Liver (tissue), 9 donors: Measurements from ENCODE around the gene CTNNA2. TPM values are rescaled to one million over a fixed set of nuclear protein-coding genes. Genes with fewer than 3 reads are reported as not detected.

Experiments used
- DNase-seq: peaks from one replicate; pipeline ENCODE4 v3.0.0-alpha.2; 2017; ENCODE audit warnings: low spot score
- H3K27ac ChIP-seq, 2 donors: one replicate each; pipeline ENCODE4 v1.7.0; 2013; ENCODE audit warnings: inconsistent platforms in 2 of 2, low read length in 2 of 2, control low read depth in 1 of 2, low read depth in 1 of 2, mild to moderate bottlenecking in 1 of 2
- H3K27me3 ChIP-seq, 4 donors: one replicate each; pipeline versions ENCODE4 v1.6.1 to v1.7.0; 2013; ENCODE audit warnings: low read length in 3 of 4, inconsistent platforms in 1 of 4, mild to moderate bottlenecking in 1 of 4, moderate library complexity in 1 of 4; ENCODE audit not compliant: control insufficient read depth in 4 of 4, insufficient read depth in 4 of 4
- H3K36me3 ChIP-seq, 4 donors: one replicate each; pipeline versions ENCODE4 v1.6.1 to v1.7.0; 2013; ENCODE audit warnings: low read length in 3 of 4, mild to moderate bottlenecking in 3 of 4, low read depth in 1 of 4, moderate library complexity in 1 of 4; ENCODE audit not compliant: control insufficient read depth in 4 of 4, insufficient read depth in 3 of 4
- H3K4me1 ChIP-seq, 4 donors: one replicate each; pipeline versions ENCODE4 v1.6.1 to v1.7.0; 2013; ENCODE audit warnings: low read length in 3 of 4, mild to moderate bottlenecking in 3 of 4, moderate library complexity in 1 of 4; ENCODE audit not compliant: control insufficient read depth in 4 of 4, insufficient read depth in 4 of 4
- H3K4me3 ChIP-seq, 3 donors: one replicate each; pipeline versions ENCODE4 v1.6.1 to v1.7.0; 2013; ENCODE audit warnings: low read length in 3 of 3, control low read depth in 1 of 3, low read depth in 1 of 3, mild to moderate bottlenecking in 1 of 3
- H3K9ac ChIP-seq, 2 donors: one replicate each; pipeline ENCODE4 v1.7.0; 2013; ENCODE audit warnings: low read length in 2 of 2, mild to moderate bottlenecking in 2 of 2, moderate library complexity in 2 of 2, control low read depth in 1 of 2, low read depth in 1 of 2
- H3K9me3 ChIP-seq, 4 donors: one replicate each; pipeline versions ENCODE4 v1.6.1 to v1.7.0; 2013; ENCODE audit warnings: low read length in 3 of 4; ENCODE audit not compliant: control insufficient read depth in 4 of 4
- EGR1 ChIP-seq, 2 donors: IDR thresholded peaks; 2 replicates each; pipeline ENCODE4 v1.6.1; 2016 to 2018; ENCODE audit warnings: antibody characterized with exemption in 2 of 2, low read depth in 2 of 2
- FOXA1 ChIP-seq: IDR thresholded peaks from 2 replicates; pipeline ENCODE4 v1.6.1; 2016; ENCODE audit warnings: antibody characterized with exemption
- FOXA2 ChIP-seq: IDR thresholded peaks from 2 replicates; pipeline ENCODE4 v1.6.1; 2016; ENCODE audit warnings: antibody characterized with exemption
- GABPA ChIP-seq, 2 donors: IDR thresholded peaks in 1 of 2; conservative IDR thresholded peaks in 1 of 2; 2 replicates each; pipeline ENCODE4 v1.6.1; 2016; ENCODE audit warnings: antibody characterized with exemption in 2 of 2, mild to moderate bottlenecking in 1 of 2, moderate library complexity in 1 of 2
- HNF4A ChIP-seq, 2 donors: conservative IDR thresholded peaks; 2 replicates each; pipeline ENCODE4 v1.6.1; 2016; ENCODE audit warnings: antibody characterized with exemption in 2 of 2, mild to moderate bottlenecking in 2 of 2
- JUND ChIP-seq, 2 donors: IDR thresholded peaks; 2 replicates each; pipeline ENCODE4 v1.6.1; 2016; ENCODE audit warnings: antibody characterized with exemption in 2 of 2
- NR2F2 ChIP-seq: IDR thresholded peaks from 2 replicates; pipeline ENCODE4 v1.6.1; 2016; ENCODE audit warnings: antibody characterized with exemption
- RAD21 ChIP-seq, 2 donors: IDR thresholded peaks; 2 replicates each; pipeline ENCODE4 v1.6.1; 2016; ENCODE audit warnings: antibody characterized with exemption in 2 of 2, mild to moderate bottlenecking in 2 of 2
- RXRA ChIP-seq, 2 donors: IDR thresholded peaks; 2 replicates each; pipeline ENCODE4 v1.6.1; 2017 to 2018; ENCODE audit warnings: antibody characterized with exemption in 2 of 2, mild to moderate bottlenecking in 1 of 2
- SP1 ChIP-seq: IDR thresholded peaks from 2 replicates; pipeline ENCODE4 v1.6.1; 2018; ENCODE audit warnings: antibody characterized with exemption, mild to moderate bottlenecking
- TAF1 ChIP-seq: conservative IDR thresholded peaks from 2 replicates; pipeline ENCODE4 v1.6.1; 2016; ENCODE audit warnings: antibody characterized with exemption, mild to moderate bottlenecking
- YY1 ChIP-seq: IDR thresholded peaks from 2 replicates; pipeline ENCODE4 v1.6.1; 2016; ENCODE audit warnings: antibody characterized with exemption, mild to moderate bottlenecking
- ZBTB33 ChIP-seq: IDR thresholded peaks from 2 replicates; pipeline ENCODE4 v1.6.1; 2016; ENCODE audit warnings: antibody characterized with exemption
- WGBS: extraction: QIAGEN DNeasy Blood & Tissue Kit; methylation state at CpG from one replicate; pipeline ENCODE4 v1.1.7; 2013; 5-methylcytosine and 5-hydroxymethylcytosine counted together
- polyA plus RNA-seq, 2 donors: library from polyadenylated mRNA; stranded (reverse) in 1 of 2; unstranded in 1 of 2; fragments of 200-250 nt in 1 of 2; fragments of >200 nt in 1 of 2; fragmentation: Nextera tagmentation in 1 of 2; extraction: Ambion mirVana in 1 of 2; gene quantifications; one replicate each; pipeline versions ENCODE4 v1.2.1 to v1.2.3, GENCODE V29; 2013 to 2015
- total RNA-seq, 2 donors: library from RNA; depleted of rRNA; stranded (reverse); fragments of >200 nt; gene quantifications; one replicate each; pipeline ENCODE4 v1.2.3, GENCODE V29; 2014
- TF ChIP-seq, protein P1 (sequence below): IDR thresholded peaks from 2 replicates; pipeline ENCODE4 v1.6.1; 2016; ENCODE audit warnings: antibody characterized with exemption
- TF ChIP-seq, protein P2 (sequence below): IDR thresholded peaks from 2 replicates; pipeline ENCODE4 v1.6.1; 2016; ENCODE audit warnings: antibody characterized with exemption
- TF ChIP-seq, protein P3 (sequence below): IDR thresholded peaks from 2 replicates; pipeline ENCODE4 v1.6.1; 2016; ENCODE audit warnings: antibody characterized with exemption, mild to moderate bottlenecking
- donor health status: healthy.
- donor health status: healthy.
- donor health status: healthy.
- donor health status: healthy.
- donor health status: healthy.

The CTNNA2 gene
- total and polyA plus RNA-seq, 4 donors, result 0.05 TPM; not detected in 3

- no peaks in the 10 kb centered on the region for H3K36me3 ChIP-seq
- H3K27ac ChIP-seq, result no peak overlapping the region
- no peaks in the 10 kb centered on the region for H3K4me1 ChIP-seq
- TF ChIP-seq FOXA2 (no peak), RAD21 (IDR thresholded peaks at IDR 0.05) (no peak), RXRA (IDR thresholded peaks at IDR 0.05) (no peak), FOXA1 (no peak), GABPA (IDR thresholded peaks at IDR 0.05 in 1 of 2, conservative IDR thresholded peaks at IDR 0.05 in 1 of 2) (no peak), JUND (IDR thresholded peaks at IDR 0.05) (no peak), ZBTB33 (no peak), EGR1 (IDR thresholded peaks at IDR 0.05; ENCODE audit: low read depth in 2 of 2) (no peak)
- no peaks in the 10 kb centered on the region for H3K27me3 ChIP-seq
- no peak overlapping the region for H3K4me3 ChIP-seq
- DNase-seq, result no peak
- H3K9me3 ChIP-seq, result no peaks in the 10 kb centered on the region
- 75% methylated on average over 2 of the region's 2 CpGs for WGBS
- H3K9ac ChIP-seq, result no peak overlapping the region
Observed at GRCh38 chr2:80048296-80048695, 535.4 kb downstream of the CTNNA2 start.

- Histone ChIP-seq H3K9me3 (no peaks in the 10 kb centered on the region), H3K9ac (no peak overlapping the region), H3K4me3 (no peak overlapping the region), H3K27me3 (no peaks in the 10 kb centered on the region), H3K36me3 (no peaks in the 10 kb centered on the region), H3K27ac (no peak overlapping the region), H3K4me1 (no peaks in the 10 kb centered on the region)
- 39% methylated on average over 6 of the region's 6 CpGs for WGBS
- DNase-seq, result no peak
- TF ChIP-seq, protein P1, sequence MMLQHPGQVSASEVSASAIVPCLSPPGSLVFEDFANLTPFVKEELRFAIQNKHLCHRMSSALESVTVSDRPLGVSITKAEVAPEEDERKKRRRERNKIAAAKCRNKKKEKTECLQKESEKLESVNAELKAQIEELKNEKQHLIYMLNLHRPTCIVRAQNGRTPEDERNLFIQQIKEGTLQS, result no peak
Observed at GRCh38 chr2:80050246-80050645, 537.4 kb downstream of the CTNNA2 start.

- 45% methylated on average over 8 of the region's 8 CpGs for WGBS
- no peaks in the 10 kb centered on the region for H3K36me3 ChIP-seq
- no peak for DNase-seq
- no peaks in the 10 kb centered on the region for H3K9me3 ChIP-seq
- no peak overlapping the region for H3K9ac ChIP-seq
- H3K4me3 ChIP-seq, result no peak overlapping the region
- H3K27me3 ChIP-seq, result no peaks in the 10 kb centered on the region
- H3K4me1 ChIP-seq, result no peaks in the 10 kb centered on the region
- H3K27ac ChIP-seq, result no peak overlapping the region
- TF ChIP-seq, protein P1, result no peak
- TF ChIP-seq RAD21 (IDR thresholded peaks at IDR 0.05) (no peak), HNF4A (conservative IDR thresholded peaks at IDR 0.05) (no peak), RXRA (IDR thresholded peaks at IDR 0.05) (no peak), GABPA (IDR thresholded peaks at IDR 0.05 in 1 of 2, conservative IDR thresholded peaks at IDR 0.05 in 1 of 2) (no peak), TAF1 (no peak), ZBTB33 (no peak), EGR1 (IDR thresholded peaks at IDR 0.05; ENCODE audit: low read depth in 2 of 2) (no peak), YY1 (no peak), JUND (IDR thresholded peaks at IDR 0.05) (no peak), FOXA1 (no peak), SP1 (no peak), NR2F2 (no peak)
- TF ChIP-seq, protein P2, sequence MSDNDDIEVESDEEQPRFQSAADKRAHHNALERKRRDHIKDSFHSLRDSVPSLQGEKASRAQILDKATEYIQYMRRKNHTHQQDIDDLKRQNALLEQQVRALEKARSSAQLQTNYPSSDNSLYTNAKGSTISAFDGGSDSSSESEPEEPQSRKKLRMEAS, result no peak
- TF ChIP-seq, protein P3, sequence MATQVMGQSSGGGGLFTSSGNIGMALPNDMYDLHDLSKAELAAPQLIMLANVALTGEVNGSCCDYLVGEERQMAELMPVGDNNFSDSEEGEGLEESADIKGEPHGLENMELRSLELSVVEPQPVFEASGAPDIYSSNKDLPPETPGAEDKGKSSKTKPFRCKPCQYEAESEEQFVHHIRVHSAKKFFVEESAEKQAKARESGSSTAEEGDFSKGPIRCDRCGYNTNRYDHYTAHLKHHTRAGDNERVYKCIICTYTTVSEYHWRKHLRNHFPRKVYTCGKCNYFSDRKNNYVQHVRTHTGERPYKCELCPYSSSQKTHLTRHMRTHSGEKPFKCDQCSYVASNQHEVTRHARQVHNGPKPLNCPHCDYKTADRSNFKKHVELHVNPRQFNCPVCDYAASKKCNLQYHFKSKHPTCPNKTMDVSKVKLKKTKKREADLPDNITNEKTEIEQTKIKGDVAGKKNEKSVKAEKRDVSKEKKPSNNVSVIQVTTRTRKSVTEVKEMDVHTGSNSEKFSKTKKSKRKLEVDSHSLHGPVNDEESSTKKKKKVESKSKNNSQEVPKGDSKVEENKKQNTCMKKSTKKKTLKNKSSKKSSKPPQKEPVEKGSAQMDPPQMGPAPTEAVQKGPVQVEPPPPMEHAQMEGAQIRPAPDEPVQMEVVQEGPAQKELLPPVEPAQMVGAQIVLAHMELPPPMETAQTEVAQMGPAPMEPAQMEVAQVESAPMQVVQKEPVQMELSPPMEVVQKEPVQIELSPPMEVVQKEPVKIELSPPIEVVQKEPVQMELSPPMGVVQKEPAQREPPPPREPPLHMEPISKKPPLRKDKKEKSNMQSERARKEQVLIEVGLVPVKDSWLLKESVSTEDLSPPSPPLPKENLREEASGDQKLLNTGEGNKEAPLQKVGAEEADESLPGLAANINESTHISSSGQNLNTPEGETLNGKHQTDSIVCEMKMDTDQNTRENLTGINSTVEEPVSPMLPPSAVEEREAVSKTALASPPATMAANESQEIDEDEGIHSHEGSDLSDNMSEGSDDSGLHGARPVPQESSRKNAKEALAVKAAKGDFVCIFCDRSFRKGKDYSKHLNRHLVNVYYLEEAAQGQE, result no peak
Observed at GRCh38 chr2:80053522-80054345, 540.9 kb downstream of the CTNNA2 start.
